Natural killer cell treated with Interleukin-12 subunit alpha and Interleukin-12 subunit beta and Interleukin-15 and Interleukin-18, amount 100 ng/mL, for 72 hours (primary cell): ENCODE results near the gene MTAP. TPM values are rescaled to one million over a fixed set of nuclear protein-coding genes. Genes with fewer than 3 reads are reported as not detected.

Experiments
- ATAC-seq, 2 donors: fragments of 150-1000 bp; cut with Tn5 transposase in 1 of 2; sonication (Bioruptor Pico), chemical (Tn5 transposase) in 1 of 2; 2 replicates each; pipeline ENCODE4 v1.10.0; 2021
- DNase-seq: peaks from one replicate; pipeline ENCODE4 v3.0.0; 2022; ENCODE audit warnings: low spot score
- H3K27ac Mint-ChIP-seq, 2 donors: 1 replicate in 1 of 2; 2 replicates in 1 of 2; pipeline ENCODE4 v1.8.0; 2022; ENCODE audit warnings: mixed read lengths in 2 of 2, mild to moderate bottlenecking in 1 of 2, moderate library complexity in 1 of 2
- H3K27me3 Mint-ChIP-seq, 2 donors: 1 replicate in 1 of 2; 2 replicates in 1 of 2; pipeline ENCODE4 v1.8.0; 2022; ENCODE audit warnings: mixed read lengths in 2 of 2
- H3K36me3 Mint-ChIP-seq: one replicate; pipeline ENCODE4 v1.8.0; 2022; ENCODE audit warnings: mixed read lengths
- H3K4me1 Mint-ChIP-seq, 2 donors: 1 replicate in 1 of 2; 2 replicates in 1 of 2; pipeline ENCODE4 v1.8.0; 2022; ENCODE audit warnings: low read depth in 2 of 2, mixed read lengths in 2 of 2, mild to moderate bottlenecking in 1 of 2
- H3K4me3 Mint-ChIP-seq: one replicate; pipeline ENCODE4 v1.8.0; 2022; ENCODE audit warnings: mixed read lengths
- H3K9me3 Mint-ChIP-seq: 2 replicates; pipeline ENCODE4 v1.8.0; 2022; ENCODE audit warnings: mixed read lengths
- total RNA-seq, 2 donors: library from RNA; stranded (reverse); gene quantifications; one replicate each; pipeline ENCODE4 v1.2.3, GENCODE V29; 2022

MTAP gene
- total RNA-seq, 2 donors from 2014 or later, result 32.9 to 61.3 TPM

DNA sequence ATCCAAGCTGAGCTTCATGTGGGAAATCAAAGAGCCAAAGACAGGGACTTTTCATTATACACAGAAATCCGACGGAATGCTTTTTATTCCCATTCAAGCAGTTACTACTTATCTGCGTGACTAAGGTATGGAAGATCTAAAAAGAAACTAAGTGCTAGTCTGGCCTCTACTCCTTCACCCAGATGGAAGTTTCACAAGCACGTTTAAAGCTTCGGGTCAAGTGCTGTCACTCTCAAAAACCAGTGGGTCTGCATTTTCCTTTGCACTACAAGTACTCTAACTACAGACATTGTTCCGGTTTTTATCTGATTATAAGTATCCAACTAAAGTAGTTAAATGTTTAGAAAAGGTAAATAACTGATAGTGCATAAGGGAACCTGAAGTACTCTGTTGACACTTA, 13.7 kb upstream of the MTAP start:
- no peaks in the 10 kb centered on the region for H3K36me3 Mint-ChIP-seq
- no peak overlapping the region for H3K4me3 Mint-ChIP-seq
- no peak overlapping the region for H3K27ac Mint-ChIP-seq
- ATAC-seq, result no peak
- no peak for DNase-seq
- no peaks in the 10 kb centered on the region for H3K9me3 Mint-ChIP-seq
- peaks cover 38 to 51% of the 10 kb centered on the region in 2 donors for H3K27me3 Mint-ChIP-seq
- peaks cover 0 to 5% of the 10 kb centered on the region in 2 donors for H3K4me1 Mint-ChIP-seq

GRCh38 chr9:21789541-21790037, 12.8 kb upstream of the MTAP start:
- no peaks in the 10 kb centered on the region for H3K9me3 Mint-ChIP-seq
- ATAC-seq, result peak; percentile 89 to 93
- DNase-seq, result no peak
- no peak overlapping the region for H3K27ac Mint-ChIP-seq
- no peaks in the 10 kb centered on the region for H3K36me3 Mint-ChIP-seq
- H3K4me3 Mint-ChIP-seq, result peak overlapping the region; percentile 19
- peaks cover 0 to 5% of the 10 kb centered on the region in 2 donors for H3K4me1 Mint-ChIP-seq
- peaks cover 30 to 42% of the 10 kb centered on the region in 2 donors for H3K27me3 Mint-ChIP-seq

- Mint-ChIP-seq H3K4me3 (no peak overlapping the region), H3K27ac (no peak overlapping the region), H3K4me1 (no peaks in the 10 kb centered on the region), H3K27me3 (peaks cover 22 to 41% of the 10 kb centered on the region in 2 donors), H3K36me3 (no peaks in the 10 kb centered on the region), H3K9me3 (no peaks in the 10 kb centered on the region)
- DNase-seq (no peak), ATAC-seq (no peak)
Observed at GRCh38 chr9:21795483-21795882, 7.0 kb upstream of the MTAP start.

- Mint-ChIP-seq H3K4me3 (no peak overlapping the region), H3K27ac (no peak overlapping the region), H3K36me3 (no peaks in the 10 kb centered on the region), H3K4me1 (peaks cover 4 to 6% of the 10 kb centered on the region in 2 donors), H3K27me3 (peaks cover 20 to 36% of the 10 kb centered on the region in 2 donors), H3K9me3 (no peaks in the 10 kb centered on the region)
- DNase-seq (no peak), ATAC-seq (no peak)
Observed at GRCh38 chr9:21796768-21797167, 5.7 kb upstream of the MTAP start.

GRCh38 chr9:21800931-21801682, 1.3 kb upstream of the MTAP start:
- Mint-ChIP-seq H3K9me3 (no peaks in the 10 kb centered on the region), H3K4me1 (peaks cover 23% of the 10 kb centered on the region in 2 donors), H3K4me3 (peak overlapping the region; percentile 98), H3K36me3 (no peaks in the 10 kb centered on the region), H3K27me3 (peaks cover 16 to 30% of the 10 kb centered on the region in 2 donors), H3K27ac (peak overlapping the region in 1 of 2 donors; percentile 95)
- no peak for DNase-seq
- no peak for ATAC-seq

- peak overlapping the region; percentile 84 to 95 for H3K27ac Mint-ChIP-seq
- H3K9me3 Mint-ChIP-seq, result no peaks in the 10 kb centered on the region
- H3K4me1 Mint-ChIP-seq, result peaks cover 23 to 26% of the 10 kb centered on the region in 2 donors
- DNase-seq, result no peak
- H3K4me3 Mint-ChIP-seq, result peak overlapping the region; percentile 98
- peak in 1 of 2 donors; percentile 2 for ATAC-seq
- peaks cover 10 to 23% of the 10 kb centered on the region in 2 donors for H3K27me3 Mint-ChIP-seq
- H3K36me3 Mint-ChIP-seq, result no peaks in the 10 kb centered on the region
Observed at GRCh38 chr9:21801683-21802417, 586 bp upstream of the MTAP start.

GRCh38 chr9:21803649-21804048, 1.2 kb downstream of the MTAP start:
- H3K27me3 Mint-ChIP-seq, result peaks cover 4 to 5% of the 10 kb centered on the region in 2 donors
- peak overlapping the region; percentile 84 to 95 for H3K27ac Mint-ChIP-seq
- peaks cover 23 to 26% of the 10 kb centered on the region in 2 donors for H3K4me1 Mint-ChIP-seq
- ATAC-seq (no peak), DNase-seq (no peak)
- no peaks in the 10 kb centered on the region for H3K9me3 Mint-ChIP-seq
- H3K36me3 Mint-ChIP-seq, result no peaks in the 10 kb centered on the region
- peak overlapping the region; percentile 98 for H3K4me3 Mint-ChIP-seq

DNA sequence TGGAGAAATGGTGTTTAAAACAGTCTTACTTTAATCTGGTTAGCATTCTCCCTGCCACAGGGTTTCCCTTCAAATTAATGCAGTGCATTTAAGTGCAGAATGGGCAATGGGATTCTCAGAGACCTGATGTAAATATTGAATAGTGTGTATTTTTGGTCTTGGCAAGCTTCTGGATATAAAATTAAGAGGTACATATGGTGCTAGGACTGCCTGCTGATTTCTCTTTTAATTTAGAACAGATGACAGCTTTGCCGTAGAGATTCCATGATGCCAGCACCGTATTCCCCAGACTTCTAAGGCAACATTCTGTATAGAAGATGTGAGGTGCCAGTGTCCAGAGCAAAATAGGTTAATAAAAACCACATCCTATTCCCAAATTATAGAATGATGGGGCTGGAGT, 1.9 kb downstream of the MTAP start:
- Mint-ChIP-seq H3K9me3 (no peaks in the 10 kb centered on the region), H3K4me1 (peaks cover 28 to 29% of the 10 kb centered on the region in 2 donors), H3K4me3 (no peak overlapping the region), H3K36me3 (no peaks in the 10 kb centered on the region), H3K27ac (no peak overlapping the region), H3K27me3 (peaks cover 4 to 5% of the 10 kb centered on the region in 2 donors)
- ATAC-seq (no peak), DNase-seq (no peak)

DNA sequence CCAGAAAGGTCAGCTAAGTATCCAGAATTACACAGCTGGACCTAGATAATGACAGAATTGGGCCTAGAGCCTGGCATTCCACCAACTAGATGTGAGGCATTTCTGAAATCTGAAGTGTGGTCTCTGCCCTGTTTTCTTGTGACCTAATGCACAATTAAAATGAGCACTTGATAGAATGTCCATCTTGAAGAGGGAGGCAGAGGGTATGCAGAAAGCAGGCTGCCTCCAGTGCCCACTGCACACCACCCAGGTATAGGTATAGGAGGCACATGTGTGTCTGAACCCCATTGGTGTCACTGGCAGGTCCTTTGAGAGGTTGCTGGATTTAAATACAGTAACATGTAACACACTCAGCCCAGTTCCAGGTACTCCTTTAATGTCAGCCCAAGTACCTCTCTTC, 2.4 kb downstream of the MTAP start:
- peaks cover under 1% of the 10 kb centered on the region for H3K36me3 Mint-ChIP-seq
- DNase-seq (no peak), ATAC-seq (no peak)
- no peak overlapping the region for H3K4me3 Mint-ChIP-seq
- no peaks in the 10 kb centered on the region for H3K9me3 Mint-ChIP-seq
- H3K27me3 Mint-ChIP-seq, result peaks cover 4 to 5% of the 10 kb centered on the region in 2 donors
- H3K4me1 Mint-ChIP-seq, result peaks cover 30% of the 10 kb centered on the region in 2 donors
- H3K27ac Mint-ChIP-seq, result no peak overlapping the region

DNA sequence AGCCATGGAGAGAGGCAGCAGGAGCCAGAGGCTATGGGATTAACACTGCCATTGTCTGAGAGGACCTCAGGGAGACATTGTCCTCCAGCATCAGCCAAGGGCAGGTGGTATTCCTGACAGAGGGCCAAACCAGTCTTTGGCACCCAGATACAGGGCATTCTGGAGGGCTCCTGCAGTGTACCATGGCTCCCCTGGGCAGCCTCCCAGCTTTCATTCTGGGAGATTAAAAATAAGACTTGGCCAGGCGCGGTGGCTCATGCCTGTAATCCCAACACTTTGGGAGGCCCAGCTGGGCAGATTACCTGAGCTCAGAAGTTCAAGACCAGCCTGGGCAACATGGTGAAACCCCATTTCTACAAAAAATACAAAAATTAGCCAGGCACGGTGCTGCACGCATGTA, 4.2 kb downstream of the MTAP start:
- H3K9me3 Mint-ChIP-seq, result no peaks in the 10 kb centered on the region
- no peaks in the 10 kb centered on the region for H3K27me3 Mint-ChIP-seq
- H3K27ac Mint-ChIP-seq, result no peak overlapping the region
- no peak overlapping the region for H3K4me3 Mint-ChIP-seq
- DNase-seq, result no peak
- H3K36me3 Mint-ChIP-seq, result peaks cover 5% of the 10 kb centered on the region
- no peak for ATAC-seq
- H3K4me1 Mint-ChIP-seq, result peaks cover 30 to 32% of the 10 kb centered on the region in 2 donors

- H3K27me3 Mint-ChIP-seq, result no peaks in the 10 kb centered on the region
Observed at GRCh38 chr9:21810388-21810787, 8.0 kb downstream of the MTAP start.

DNA sequence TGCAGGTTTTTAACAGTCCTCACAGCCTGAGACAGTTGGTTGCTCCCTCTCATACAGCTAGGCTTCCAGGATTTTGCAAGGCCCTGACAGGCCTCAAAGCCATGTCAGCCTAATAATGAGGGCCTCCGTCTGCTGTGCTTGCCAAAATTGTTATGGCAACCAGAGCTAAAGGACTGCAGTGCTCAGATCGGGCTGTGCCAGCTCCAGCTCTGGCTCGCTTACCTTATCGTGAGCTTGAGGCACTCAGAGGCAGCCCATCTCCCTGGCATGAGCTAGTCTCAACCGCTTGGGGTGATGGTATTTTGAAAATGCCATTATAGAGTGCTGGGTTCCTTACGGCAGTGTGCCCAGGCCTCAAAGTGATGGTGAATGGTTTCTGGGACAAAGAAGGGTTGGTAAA, 8.4 kb downstream of the MTAP start:
- Mint-ChIP-seq H3K36me3 (peaks cover 5% of the 10 kb centered on the region), H3K4me1 (peaks cover 14 to 15% of the 10 kb centered on the region in 2 donors), H3K4me3 (no peak overlapping the region), H3K27ac (no peak overlapping the region), H3K27me3 (no peaks in the 10 kb centered on the region), H3K9me3 (no peaks in the 10 kb centered on the region)
- DNase-seq (no peak), ATAC-seq (no peak)

More at GRCh38 chr9:21810388-21810787, 8.0 kb downstream of the MTAP start:
- Mint-ChIP-seq H3K9me3 (no peaks in the 10 kb centered on the region), H3K36me3 (peaks cover 5% of the 10 kb centered on the region), H3K27ac (peak overlapping the region; percentile 22 to 41), H3K4me1 (peaks cover 14 to 19% of the 10 kb centered on the region in 2 donors), H3K4me3 (peak overlapping the region; percentile 23)
- no peak for DNase-seq
- ATAC-seq, result no peak

- peaks cover 10 to 14% of the 10 kb centered on the region in 2 donors for H3K4me1 Mint-ChIP-seq
- H3K36me3 Mint-ChIP-seq, result peaks cover 5% of the 10 kb centered on the region
- DNase-seq (no peak), ATAC-seq (no peak)
- no peaks in the 10 kb centered on the region for H3K9me3 Mint-ChIP-seq
- H3K27me3 Mint-ChIP-seq, result no peaks in the 10 kb centered on the region
- H3K27ac Mint-ChIP-seq, result no peak overlapping the region
- H3K4me3 Mint-ChIP-seq, result no peak overlapping the region
Observed at GRCh38 chr9:21811914-21812313, 9.5 kb downstream of the MTAP start.

DNA sequence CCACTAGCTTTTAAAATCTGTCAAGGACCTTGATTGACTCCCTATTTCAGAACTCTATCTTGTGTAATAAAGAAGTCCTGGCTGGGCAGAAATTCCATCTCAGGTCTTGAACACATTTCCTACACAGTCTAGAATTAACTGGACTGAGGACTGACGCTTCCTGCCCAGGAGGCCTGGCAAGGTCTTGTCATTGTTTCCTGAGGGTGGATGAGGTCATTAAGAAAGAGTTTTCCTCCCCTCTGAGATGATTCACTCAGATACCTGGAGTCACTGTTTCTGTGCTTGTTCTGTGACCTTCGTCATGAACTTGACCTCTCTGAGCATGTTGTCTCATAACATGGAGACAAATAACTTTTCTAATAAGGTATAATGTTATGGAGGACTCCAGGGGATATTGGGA, 10.0 kb downstream of the MTAP start:
- DNase-seq (no peak), ATAC-seq (no peak)
- H3K4me3 Mint-ChIP-seq, result no peak overlapping the region
- H3K4me1 Mint-ChIP-seq, result peaks cover 13 to 14% of the 10 kb centered on the region in 2 donors
- H3K27me3 Mint-ChIP-seq, result no peaks in the 10 kb centered on the region
- no peaks in the 10 kb centered on the region for H3K9me3 Mint-ChIP-seq
- no peak overlapping the region for H3K27ac Mint-ChIP-seq
- peaks cover 5% of the 10 kb centered on the region for H3K36me3 Mint-ChIP-seq
